Measurements from ENCODE around the gene ADORA2A. TPM values are rescaled to one million over a fixed set of nuclear protein-coding genes. Genes with fewer than 3 reads are reported as not detected.

Gene ADORA2A
- total RNA-seq (2022), result 0.96 and 1.4 TPM in 2 replicates
- percentile 3 among the genes with signal in this experiment for Bru-seq, nascent RNA
- percentile 74 among the genes with signal in this experiment for BruChase-seq, experiment 1, labeled RNA remaining after a 6-hour chase
- BruChase-seq, experiment 2, labeled RNA remaining after a 2-hour chase, result percentile 46 among the genes with signal in this experiment
- long read RNA-seq, partial matches to known transcripts, result 0 of 1 reads
- long read RNA-seq, other reads (novel, unspliced or antisense), result 1 of 1 reads

GRCh38 chr22:24427500-24428164, at the start of gene ADORA2A:
ADORA2A (plus strand) TSS chr22:24427599; CDS start chr22:24433405, 5,806 bp downstream.
- BruUV-seq (replicated peaks), result no TSS peak
- intact Hi-C loops (cut with micrococcal nuclease), result no loop called here
- CTCF ChIA-PET, result interaction anchor here (0.7 to 1.6 kb wide), 2 partner anchors 11 to 94 kb away, joined by 4 to 9 read pairs; no protein-coding TSS in a partner anchor

GRCh38 chr22:24379536-24379935, 47.9 kb upstream of the ADORA2A start:
- no peak overlapping the region for H3K27ac Mint-ChIP-seq (ENCODE audit: low read depth, unreplicated experiment)

More at GRCh38 chr22:24427500-24428164, at the start of gene ADORA2A:
- Mint-ChIP-seq H3K27me3 (ENCODE audit: insufficient read depth, unreplicated experiment) (peaks cover 18% of the 10 kb centered on the region), H3K27ac (ENCODE audit: low read depth, unreplicated experiment) (no peak within 1 kb of the TSS), H3K4me1 (ENCODE audit: insufficient read depth, unreplicated experiment) (peaks cover 13% of the 10 kb centered on the region), H3K4me3 (ENCODE audit: unreplicated experiment) (no peak within 1 kb of the TSS), H3K36me3 (ENCODE audit: insufficient read depth, unreplicated experiment) (no peaks in the 10 kb centered on the region), H3K9me3 (ENCODE audit: unreplicated experiment) (no peaks in the 10 kb centered on the region)
- POLR2A ChIA-PET, result no interaction called here
- no peak for TF ChIP-seq CTCF (IDR thresholded peaks at IDR 0.05; ENCODE audit: unreplicated experiment)
- no peak for DNase-seq (ENCODE audit: unreplicated experiment)

GRCh38 chr22:24380220-24380904, 47.0 kb upstream of the ADORA2A start:
- DNase-seq (ENCODE audit: unreplicated experiment), result no peak
- Mint-ChIP-seq H3K9me3 (ENCODE audit: unreplicated experiment) (no peaks in the 10 kb centered on the region), H3K27ac (ENCODE audit: low read depth, unreplicated experiment) (no peak overlapping the region), H3K4me3 (ENCODE audit: unreplicated experiment) (no peak overlapping the region), H3K4me1 (ENCODE audit: insufficient read depth, unreplicated experiment) (no peaks in the 10 kb centered on the region), H3K27me3 (ENCODE audit: insufficient read depth, unreplicated experiment) (no peaks in the 10 kb centered on the region), H3K36me3 (ENCODE audit: insufficient read depth, unreplicated experiment) (peaks cover 48% of the 10 kb centered on the region)
- BruUV-seq (replicated peaks), result no TSS peak
- CTCF ChIA-PET, result interaction anchor here (0.8 kb wide), 1 partner anchor 13 kb away, joined by 3 read pairs; no protein-coding TSS in a partner anchor
- no peak for TF ChIP-seq CTCF (IDR thresholded peaks at IDR 0.05; ENCODE audit: unreplicated experiment)
- intact Hi-C loops (cut with micrococcal nuclease), result no loop called here
- POLR2A ChIA-PET, result no interaction called here

More at GRCh38 chr22:24379536-24379935, 47.9 kb upstream of the ADORA2A start:
- Mint-ChIP-seq H3K4me1 (ENCODE audit: insufficient read depth, unreplicated experiment) (no peaks in the 10 kb centered on the region), H3K27me3 (ENCODE audit: insufficient read depth, unreplicated experiment) (no peaks in the 10 kb centered on the region), H3K9me3 (ENCODE audit: unreplicated experiment) (no peaks in the 10 kb centered on the region), H3K4me3 (ENCODE audit: unreplicated experiment) (no peak overlapping the region), H3K36me3 (ENCODE audit: insufficient read depth, unreplicated experiment) (peaks cover 54% of the 10 kb centered on the region)
- intact Hi-C loops (cut with micrococcal nuclease), result no loop called here
- no TSS peak for BruUV-seq (replicated peaks)
- ChIA-PET POLR2A (no interaction called here), CTCF (no interaction called here)
- TF ChIP-seq CTCF (IDR thresholded peaks at IDR 0.05; ENCODE audit: unreplicated experiment), result no peak
- no peak for DNase-seq (ENCODE audit: unreplicated experiment)

GRCh38 chr22:24380905-24381230, 46.5 kb upstream of the ADORA2A start:
- intact Hi-C loops (cut with micrococcal nuclease), result no loop called here
- no peak for DNase-seq (ENCODE audit: unreplicated experiment)
- peaks cover 44% of the 10 kb centered on the region for H3K36me3 Mint-ChIP-seq (ENCODE audit: insufficient read depth, unreplicated experiment)

More at GRCh38 chr22:24380905-24381230, 46.5 kb upstream of the ADORA2A start:
- no peaks in the 10 kb centered on the region for H3K4me1 Mint-ChIP-seq (ENCODE audit: insufficient read depth, unreplicated experiment)
- H3K27ac Mint-ChIP-seq (ENCODE audit: low read depth, unreplicated experiment), result no peak overlapping the region
- ChIA-PET POLR2A (no interaction called here), CTCF (interaction anchor here (0.7 to 0.8 kb wide), 2 partner anchors 13 to 122 kb away, joined by 3 read pairs; no protein-coding TSS in a partner anchor)
- no peaks in the 10 kb centered on the region for H3K9me3 Mint-ChIP-seq (ENCODE audit: unreplicated experiment)
- H3K4me3 Mint-ChIP-seq (ENCODE audit: unreplicated experiment), result no peak overlapping the region
- no peaks in the 10 kb centered on the region for H3K27me3 Mint-ChIP-seq (ENCODE audit: insufficient read depth, unreplicated experiment)
- TF ChIP-seq CTCF (IDR thresholded peaks at IDR 0.05; ENCODE audit: unreplicated experiment), result no peak
- no TSS peak for BruUV-seq (replicated peaks)
